ENCODE results near the gene TRIM72.
"Not testable (repeated sequence)": the region's sequence is repeated elsewhere in the genome, so short reads cannot be mapped to it uniquely, and the experiment has no call there.

The TRIM72 gene

GRCh38 chr16:31258366-31258765 lies 44.4 kb downstream of the TRIM72 start:
- DNase-seq: no peak

DNA sequence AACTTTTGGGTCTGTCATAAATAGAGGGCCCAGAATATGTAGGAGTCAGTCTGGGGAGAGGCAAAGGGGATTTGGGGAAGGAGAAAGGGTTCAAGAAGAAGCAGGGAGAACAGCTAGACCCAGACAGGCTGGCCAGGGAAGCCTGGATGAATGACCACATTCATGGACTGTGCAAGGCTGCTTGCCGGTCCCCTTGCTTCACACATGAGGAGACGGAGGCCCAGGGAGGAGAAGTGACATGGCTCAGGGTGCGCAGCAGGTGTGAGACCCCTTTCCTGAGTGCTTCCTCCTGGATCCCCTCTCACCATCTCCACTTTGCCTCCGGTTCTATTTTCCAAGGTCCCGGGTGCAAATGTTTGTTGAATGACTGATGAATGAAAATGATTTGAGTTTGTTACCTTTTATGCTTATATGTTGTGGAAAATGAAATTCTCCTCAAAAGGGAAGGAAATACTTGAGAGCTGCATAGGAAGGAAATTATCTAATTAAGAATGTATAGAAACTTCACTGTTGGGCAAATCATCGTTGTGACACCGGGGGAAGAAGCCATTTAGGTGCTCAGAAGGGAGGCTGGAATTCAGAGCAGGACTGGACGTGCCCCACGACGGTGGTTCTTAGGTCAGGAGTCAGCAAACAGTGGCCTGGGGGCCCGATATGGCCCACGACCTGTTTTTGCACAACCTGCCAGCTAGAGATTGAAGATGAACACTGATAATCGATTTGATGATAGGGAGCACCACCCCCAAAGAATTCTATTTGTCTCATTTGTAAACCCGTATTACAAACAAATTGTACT lies 46.4 kb downstream of the TRIM72 start:
- no peak for DNase-seq

GRCh38 chr16:31262084-31262483 lies 48.2 kb downstream of the TRIM72 start:
- DNase-seq: no peak

DNA sequence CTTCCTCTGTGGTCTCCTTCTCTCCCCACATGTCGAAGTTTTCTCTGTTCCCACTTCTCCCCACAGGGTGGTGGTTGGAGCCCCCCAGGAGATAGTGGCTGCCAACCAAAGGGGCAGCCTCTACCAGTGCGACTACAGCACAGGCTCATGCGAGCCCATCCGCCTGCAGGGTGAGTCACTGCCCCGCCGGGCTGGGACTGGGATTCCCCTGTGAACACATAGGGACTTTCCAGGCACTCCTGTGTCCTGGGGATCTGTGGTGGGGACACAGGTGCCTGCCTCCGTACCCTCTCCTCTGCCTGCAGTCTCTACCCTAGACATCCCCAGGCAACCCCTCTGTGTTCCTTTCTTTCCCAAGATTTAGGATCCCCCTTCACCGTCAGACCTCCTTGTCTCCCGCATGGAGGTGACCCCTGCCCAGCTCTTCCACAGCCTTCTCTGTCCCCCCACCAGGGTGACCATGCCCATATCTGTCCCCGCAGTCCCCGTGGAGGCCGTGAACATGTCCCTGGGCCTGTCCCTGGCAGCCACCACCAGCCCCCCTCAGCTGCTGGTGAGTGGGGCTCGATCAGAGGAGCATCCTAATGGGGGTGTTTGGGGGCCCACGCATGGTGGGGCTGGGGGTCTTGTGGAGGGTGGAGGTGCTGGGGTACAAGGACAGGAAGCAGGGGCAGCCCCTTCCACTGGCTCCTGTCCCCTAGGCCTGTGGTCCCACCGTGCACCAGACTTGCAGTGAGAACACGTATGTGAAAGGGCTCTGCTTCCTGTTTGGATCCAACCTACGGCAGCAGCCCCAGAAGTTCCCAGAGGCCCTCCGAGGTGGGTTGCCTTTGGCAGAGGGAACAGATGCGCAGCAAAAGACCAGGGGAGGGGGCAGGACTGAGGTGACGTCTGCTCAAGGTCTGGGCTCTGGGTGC lies 51.7 kb downstream of the TRIM72 start:
- DNase-seq: peak; percentile 82 to 87

DNA sequence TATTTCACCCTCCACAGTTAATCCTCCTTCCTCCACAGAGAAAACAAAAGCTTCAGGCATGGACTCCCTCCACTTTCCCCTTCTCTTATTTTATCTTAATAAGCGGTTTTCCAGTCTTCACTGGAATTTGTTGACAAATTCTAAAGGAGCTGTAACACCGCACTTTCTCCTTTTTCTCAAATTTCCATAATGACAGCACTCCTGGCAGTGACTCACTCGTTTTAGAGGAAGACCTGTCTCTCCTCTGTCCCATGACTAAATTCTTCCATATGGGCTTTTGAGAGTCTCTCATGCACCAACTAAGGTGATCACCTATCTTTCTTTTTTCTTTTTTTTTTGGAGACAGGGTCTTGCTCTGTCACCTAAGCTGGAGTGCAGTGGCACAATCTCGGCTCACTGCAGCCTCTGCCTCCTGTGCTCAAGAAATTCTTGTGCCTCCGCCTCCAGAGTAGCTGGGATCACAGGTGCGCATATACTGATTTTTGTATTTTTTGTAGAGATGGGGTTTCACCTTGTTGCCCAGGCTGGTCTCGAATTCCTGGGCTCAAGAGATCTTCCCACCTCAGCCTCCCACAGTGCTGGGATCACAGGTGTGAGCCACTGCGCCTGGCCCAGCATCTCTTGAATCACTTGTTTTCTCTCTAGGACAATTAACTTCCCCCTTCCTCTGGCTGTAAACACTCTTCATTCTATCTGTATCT lies 53.6 kb downstream of the TRIM72 start:
- no peak for DNase-seq

DNA sequence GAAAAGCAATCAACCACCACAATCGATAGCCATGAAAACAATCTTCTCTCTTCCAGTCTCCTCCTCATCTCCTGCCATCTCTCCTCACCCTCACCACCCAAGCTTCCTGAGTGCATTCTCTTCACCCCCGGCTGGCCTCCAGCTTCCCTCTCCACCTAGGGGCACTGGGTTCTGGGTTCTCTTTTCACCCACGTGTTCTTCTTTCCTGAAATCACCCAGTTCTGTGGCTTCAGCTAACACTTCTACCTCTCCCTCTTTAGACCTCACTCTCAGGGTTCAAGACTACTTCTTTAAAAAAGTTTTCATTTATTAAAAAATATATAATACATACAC lies 54.1 kb downstream of the TRIM72 start:
- DNase-seq: peak in 1 of 2 experiments; percentile 32

DNA sequence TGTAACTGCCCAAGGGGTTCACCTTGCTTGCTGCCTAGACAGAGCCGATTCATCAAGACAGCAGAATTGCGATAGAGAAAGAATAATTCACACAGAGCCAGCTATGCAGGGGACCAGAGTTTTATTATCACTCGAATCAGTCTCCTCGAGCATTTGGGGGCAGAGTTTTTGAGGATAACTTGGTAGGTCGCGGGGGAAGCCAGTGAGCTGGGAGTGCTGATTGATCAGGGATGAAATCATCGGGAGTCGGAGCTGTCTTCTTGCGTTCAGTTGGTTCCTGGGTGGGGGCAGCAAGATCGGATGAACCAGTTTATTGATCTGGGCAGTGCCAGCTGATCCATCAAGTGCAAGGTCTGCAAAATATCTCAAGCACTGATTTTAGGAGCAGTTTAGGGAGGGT lies 55.0 kb downstream of the TRIM72 start:
- DNase-seq: no peak

GRCh38 chr16:31269541-31269940 lies 55.6 kb downstream of the TRIM72 start:
- no peak for DNase-seq

DNA sequence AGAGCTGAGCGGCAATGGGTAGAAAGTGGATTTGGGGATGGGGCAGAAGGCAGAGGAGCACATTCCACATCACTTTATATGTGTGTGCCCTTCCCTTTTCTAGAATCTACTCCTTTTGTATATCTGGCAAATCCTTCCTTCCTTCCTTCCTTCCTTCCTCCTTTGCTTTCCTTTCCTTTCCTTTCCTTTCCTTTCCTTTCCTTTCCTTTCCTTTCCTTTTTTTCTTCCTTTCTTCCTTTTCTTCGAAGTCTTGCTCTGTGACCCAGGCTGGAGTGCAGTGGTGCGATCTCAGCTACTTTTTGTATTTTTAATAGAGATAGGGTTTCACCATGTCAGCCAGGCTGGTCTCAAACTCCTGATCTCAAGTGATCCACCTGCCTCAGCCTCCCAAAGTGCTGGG lies 56.1 kb downstream of the TRIM72 start:
- not testable (repeated sequence) for DNase-seq

DNA sequence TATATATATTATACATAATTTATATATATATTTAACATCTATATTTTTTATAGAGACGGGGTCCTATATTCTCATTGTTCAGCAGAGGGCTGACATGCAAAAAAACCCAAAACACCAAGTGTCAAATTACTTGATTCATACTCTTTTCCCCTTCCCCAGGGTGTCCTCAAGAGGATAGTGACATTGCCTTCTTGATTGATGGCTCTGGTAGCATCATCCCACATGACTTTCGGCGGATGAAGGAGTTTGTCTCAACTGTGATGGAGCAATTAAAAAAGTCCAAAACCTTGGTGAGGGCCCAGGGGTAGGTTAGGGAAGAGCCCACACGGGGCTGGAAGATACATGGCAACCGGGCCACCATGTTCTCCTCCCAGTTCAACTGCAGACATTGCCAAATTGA lies 56.9 kb downstream of the TRIM72 start:
- no peak for DNase-seq

DNA sequence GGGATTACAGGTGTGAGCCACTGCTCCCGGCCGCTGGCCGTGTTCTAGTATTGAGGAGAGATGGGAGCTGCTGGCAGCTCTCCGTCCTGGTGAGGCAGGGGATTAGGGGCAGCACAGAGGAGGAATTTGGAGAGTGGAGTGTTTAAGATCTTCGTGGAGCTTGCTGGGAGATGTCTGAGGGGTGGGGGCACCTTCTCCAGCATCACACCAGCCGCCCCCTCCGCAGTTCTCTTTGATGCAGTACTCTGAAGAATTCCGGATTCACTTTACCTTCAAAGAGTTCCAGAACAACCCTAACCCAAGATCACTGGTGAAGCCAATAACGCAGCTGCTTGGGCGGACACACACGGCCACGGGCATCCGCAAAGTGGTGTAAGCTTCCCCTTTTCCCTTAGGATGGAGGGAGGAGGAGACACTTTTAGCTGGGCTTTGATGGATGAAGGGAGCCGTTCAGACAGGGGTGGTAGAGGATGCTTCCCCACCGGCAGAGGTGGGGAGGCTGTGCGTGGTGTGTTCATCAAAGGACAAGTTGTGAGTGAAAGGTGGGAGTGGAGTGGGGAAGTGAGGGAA lies 57.8 kb downstream of the TRIM72 start:
- no peak for DNase-seq

DNA sequence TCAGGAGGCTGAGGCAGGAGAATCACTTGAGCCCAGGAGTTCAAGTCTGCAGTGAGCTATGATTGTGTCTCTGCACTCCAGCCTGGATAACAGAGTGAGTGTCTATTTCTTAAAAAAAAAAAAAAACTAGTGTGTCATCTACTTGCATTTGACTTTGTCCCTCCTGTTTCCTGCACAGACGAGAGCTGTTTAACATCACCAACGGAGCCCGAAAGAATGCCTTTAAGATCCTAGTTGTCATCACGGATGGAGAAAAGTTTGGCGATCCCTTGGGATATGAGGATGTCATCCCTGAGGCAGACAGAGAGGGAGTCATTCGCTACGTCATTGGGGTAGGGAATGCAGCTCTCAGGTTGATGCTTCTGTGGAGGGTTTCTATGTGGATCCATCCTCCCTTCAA lies 59.3 kb downstream of the TRIM72 start:
- no peak for DNase-seq

DNA sequence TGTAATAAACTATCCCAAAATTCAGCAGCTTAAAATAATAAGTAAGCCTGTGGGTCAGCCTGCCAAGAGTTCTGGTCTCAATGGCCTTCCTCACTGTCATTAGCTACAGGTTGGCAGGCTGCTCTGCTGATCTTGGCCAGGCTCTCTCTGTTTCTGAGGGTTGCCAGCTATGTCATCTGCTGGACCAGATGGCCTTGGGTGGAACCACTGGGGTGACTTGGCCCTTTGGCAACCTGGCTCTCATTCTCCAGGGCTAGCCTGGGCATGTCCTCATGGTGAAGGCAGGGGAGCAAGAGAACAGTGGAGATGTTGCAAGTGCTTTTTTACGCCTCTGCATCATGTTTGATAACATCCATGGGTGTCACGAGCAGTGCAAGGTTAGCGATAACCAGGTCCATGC lies 59.8 kb downstream of the TRIM72 start:
- DNase-seq: no peak

DNA sequence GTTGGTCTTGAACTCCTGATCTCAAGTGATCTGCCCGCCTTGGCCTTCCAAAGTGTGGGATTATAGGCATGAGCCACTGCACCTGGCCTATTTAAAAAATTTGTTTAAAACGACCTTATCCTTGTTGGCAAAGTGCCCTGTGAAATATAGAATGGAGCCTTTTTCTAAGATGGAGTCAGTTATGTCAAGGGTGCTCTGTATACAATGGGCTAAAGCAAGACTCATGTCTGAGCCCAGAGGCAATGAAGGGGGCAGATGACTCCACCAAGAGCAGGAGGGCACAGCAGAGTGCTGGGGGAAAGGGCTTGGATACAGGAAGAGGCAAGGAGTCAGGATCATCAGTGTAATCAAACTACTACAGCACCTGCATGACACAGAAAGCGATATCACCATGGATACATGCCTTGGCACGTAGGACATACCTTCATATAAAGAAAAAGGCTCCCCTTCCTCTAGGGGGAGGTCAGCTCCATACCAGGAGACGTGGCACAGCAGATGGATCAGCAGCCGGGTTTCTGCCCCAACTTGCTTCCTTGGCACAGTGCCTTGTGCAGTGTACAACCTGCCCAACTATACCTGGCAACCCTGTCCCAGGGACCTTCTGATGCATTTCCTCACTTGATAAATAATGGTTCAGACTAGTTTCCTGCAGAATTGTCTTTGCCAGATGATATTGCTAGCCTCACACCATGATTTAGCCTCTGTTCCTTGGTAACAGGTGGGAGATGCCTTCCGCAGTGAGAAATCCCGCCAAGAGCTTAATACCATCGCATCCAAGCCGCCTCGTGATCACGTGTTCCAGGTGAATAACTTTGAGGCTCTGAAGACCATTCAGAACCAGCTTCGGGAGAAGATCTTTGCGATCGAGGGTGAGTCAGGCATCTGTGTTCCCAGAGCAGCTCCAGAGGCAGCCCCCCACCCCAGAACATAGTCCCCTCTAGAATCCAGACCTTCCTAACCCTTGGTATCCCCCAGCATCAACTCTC lies 61.2 kb downstream of the TRIM72 start:
- no peak for DNase-seq

- no peak for DNase-seq
Measured at GRCh38 chr16:31276600-31276999, 62.7 kb downstream of the TRIM72 start.

- no peak for DNase-seq
Measured at GRCh38 chr16:31277659-31278260, 63.8 kb downstream of the TRIM72 start.

- not testable (repeated sequence) for DNase-seq
Measured at GRCh38 chr16:31278853-31279252, 64.9 kb downstream of the TRIM72 start.

Data from activated CD4-positive, alpha-beta T cell treated with anti-CD3 and anti-CD28 coated beads, Interleukin-2, amount 50 U/mL, for 48 hours (primary cell).